ENCODE results near the gene SOCS3. TPM values are rescaled to one million over a fixed set of nuclear protein-coding genes. Genes with fewer than 3 reads are reported as not detected.

SOCS3 gene
- total and polyA plus RNA-seq, 2 donors (not counting 1 experiment from before 2014, with no cell fraction given): 52.6 to 185 TPM

DNA sequence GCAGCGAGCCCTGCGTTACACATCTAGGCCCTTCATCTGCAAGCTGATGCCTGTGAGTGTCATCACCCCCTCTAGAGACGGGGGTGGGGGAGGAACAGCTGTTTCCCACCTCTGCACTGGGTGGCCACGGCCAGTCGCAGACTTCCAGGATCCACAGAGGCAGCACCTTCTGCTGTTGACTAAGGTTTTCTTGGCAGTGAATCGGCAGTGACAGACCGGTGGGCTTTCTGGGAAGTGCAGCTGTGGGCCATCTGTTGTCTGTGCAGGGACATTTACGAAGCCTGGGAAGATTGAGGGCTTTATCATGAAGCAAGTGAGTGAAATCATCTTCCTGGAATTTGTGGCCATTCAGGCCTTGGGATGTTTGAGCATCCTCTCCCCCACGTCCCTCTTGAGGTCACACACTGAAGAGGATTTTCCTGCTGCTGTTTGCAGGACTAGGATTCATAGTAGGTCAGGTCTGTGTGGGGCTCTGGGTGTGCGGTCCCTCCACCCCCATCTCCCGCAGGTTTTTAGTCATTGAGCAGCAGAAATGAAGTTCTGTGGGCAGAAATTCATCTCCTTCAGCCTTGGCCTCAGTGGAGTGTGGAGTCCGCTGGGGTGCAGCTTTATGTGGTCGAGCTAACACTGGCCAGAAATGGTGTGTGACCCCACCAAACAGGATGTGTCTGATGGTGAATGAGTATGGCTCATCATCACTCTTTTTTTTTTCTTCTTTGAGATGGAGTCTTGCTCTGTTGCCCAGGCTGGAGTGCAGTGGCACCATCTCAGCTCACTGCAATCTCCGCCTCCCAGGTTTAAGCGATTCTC is 30.6 kb upstream of the SOCS3 start:
- Histone ChIP-seq H3K4me3 (replicated peaks in 1 of 4; ENCODE audit: control extremely low read depth in 1 of 4, insufficient read depth in 1 of 4, low read depth in 3 of 4, low read length in 4 of 4) (peak overlapping the region in 1 of 4 experiments; percentile 14), H3K9me3 (ENCODE audit: control insufficient read depth, insufficient read depth, low read depth, low read length) (no peaks in the 10 kb centered on the region), H3K4me1 (ENCODE audit: control insufficient read depth, extremely low read depth, insufficient read depth, low read length) (peaks cover 41% of the 10 kb centered on the region), H3K79me2 (ENCODE audit: control insufficient read depth, insufficient read depth, low read length) (peaks cover 79% of the 10 kb centered on the region), H3K9ac (ENCODE audit: insufficient read depth, low read length) (peak overlapping the region; percentile 63), H3K36me3 (ENCODE audit: control insufficient read depth, insufficient read depth, low read length) (peaks cover 3% of the 10 kb centered on the region), H4K20me1 (ENCODE audit: control insufficient read depth, extremely low read depth, insufficient read depth, low read length) (no peaks in the 10 kb centered on the region), H3K27ac (ENCODE audit: insufficient read depth, low read length) (peak overlapping the region; percentile 97), H2AFZ (ENCODE audit: low read length) (no peak overlapping the region), H3K4me2 (ENCODE audit: extremely low read depth, insufficient read depth, low read length) (peak overlapping the region; percentile 75), H3K27me3 (ENCODE audit: control insufficient read depth, insufficient read depth, low read length) (no peaks in the 10 kb centered on the region)
- peak; percentile 94 to 99 for DNase-seq (ENCODE audit: low read depth in 2 of 2)
- TF ChIP-seq, protein P1, sequence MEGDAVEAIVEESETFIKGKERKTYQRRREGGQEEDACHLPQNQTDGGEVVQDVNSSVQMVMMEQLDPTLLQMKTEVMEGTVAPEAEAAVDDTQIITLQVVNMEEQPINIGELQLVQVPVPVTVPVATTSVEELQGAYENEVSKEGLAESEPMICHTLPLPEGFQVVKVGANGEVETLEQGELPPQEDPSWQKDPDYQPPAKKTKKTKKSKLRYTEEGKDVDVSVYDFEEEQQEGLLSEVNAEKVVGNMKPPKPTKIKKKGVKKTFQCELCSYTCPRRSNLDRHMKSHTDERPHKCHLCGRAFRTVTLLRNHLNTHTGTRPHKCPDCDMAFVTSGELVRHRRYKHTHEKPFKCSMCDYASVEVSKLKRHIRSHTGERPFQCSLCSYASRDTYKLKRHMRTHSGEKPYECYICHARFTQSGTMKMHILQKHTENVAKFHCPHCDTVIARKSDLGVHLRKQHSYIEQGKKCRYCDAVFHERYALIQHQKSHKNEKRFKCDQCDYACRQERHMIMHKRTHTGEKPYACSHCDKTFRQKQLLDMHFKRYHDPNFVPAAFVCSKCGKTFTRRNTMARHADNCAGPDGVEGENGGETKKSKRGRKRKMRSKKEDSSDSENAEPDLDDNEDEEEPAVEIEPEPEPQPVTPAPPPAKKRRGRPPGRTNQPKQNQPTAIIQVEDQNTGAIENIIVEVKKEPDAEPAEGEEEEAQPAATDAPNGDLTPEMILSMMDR (conservative IDR thresholded peaks at IDR 0.05 in 1 of 2, IDR thresholded peaks at IDR 0.05 in 1 of 2; ENCODE audit: low read depth in 1 of 2, low read length in 2 of 2): peak in 1 of 2 donors; percentile 7
- TF ChIP-seq EZH2 (IDR thresholded peaks at IDR 0.05; ENCODE audit: low read length, missing control alignments): no peak

GRCh38 chr17:78387977-78388941 is 28.4 kb upstream of the SOCS3 start:
- Histone ChIP-seq H3K4me3 (replicated peaks in 1 of 4; ENCODE audit: control extremely low read depth in 1 of 4, insufficient read depth in 1 of 4, low read depth in 3 of 4, low read length in 4 of 4) (no peak overlapping the region), H3K27ac (ENCODE audit: insufficient read depth, low read length) (peak overlapping the region; percentile 87), H3K4me1 (ENCODE audit: control insufficient read depth, extremely low read depth, insufficient read depth, low read length) (peaks cover 52% of the 10 kb centered on the region), H3K9ac (ENCODE audit: insufficient read depth, low read length) (no peak overlapping the region), H3K9me3 (ENCODE audit: control insufficient read depth, insufficient read depth, low read depth, low read length) (no peaks in the 10 kb centered on the region), H3K36me3 (ENCODE audit: control insufficient read depth, insufficient read depth, low read length) (no peaks in the 10 kb centered on the region), H3K4me2 (ENCODE audit: extremely low read depth, insufficient read depth, low read length) (peak overlapping the region; percentile 11), H3K79me2 (ENCODE audit: control insufficient read depth, insufficient read depth, low read length) (peaks cover 78% of the 10 kb centered on the region), H3K27me3 (ENCODE audit: control insufficient read depth, insufficient read depth, low read length) (no peaks in the 10 kb centered on the region), H2AFZ (ENCODE audit: low read length) (no peak overlapping the region), H4K20me1 (ENCODE audit: control insufficient read depth, extremely low read depth, insufficient read depth, low read length) (no peaks in the 10 kb centered on the region)
- TF ChIP-seq, protein P1 (conservative IDR thresholded peaks at IDR 0.05 in 1 of 2, IDR thresholded peaks at IDR 0.05 in 1 of 2; ENCODE audit: low read depth in 1 of 2, low read length in 2 of 2): no peak
- no peak for TF ChIP-seq EZH2 (IDR thresholded peaks at IDR 0.05; ENCODE audit: low read length, missing control alignments)
- peak; percentile 61 to 68 for DNase-seq (ENCODE audit: low read depth in 2 of 2)

All from fibroblast of lung (primary cell).